Stimulated activated CD4-positive, alpha-beta T cell treated with anti-CD3 and anti-CD28 coated beads, Interleukin-4, amount 100 ng/mL, for 24 hours (primary cell): Measurements from ENCODE around the gene CLEC12A.
"Not testable (repeated sequence)": the region's sequence is repeated elsewhere in the genome, so short reads cannot be mapped to it uniquely, and the experiment has no call there.

Experiments used
- DNase-seq: peaks from one replicate; pipeline ENCODE4 v3.0.0-alpha.2; 2020

CLEC12A gene

GRCh38 chr12:9973949-9974348 is 2.7 kb downstream of the CLEC12A start:
- DNase-seq: no peak

- not testable (repeated sequence) for DNase-seq
Observed at GRCh38 chr12:9974731-9975130, 3.5 kb downstream of the CLEC12A start.

- DNase-seq: no peak
Observed at GRCh38 chr12:9975614-9976013, 4.4 kb downstream of the CLEC12A start.

DNA sequence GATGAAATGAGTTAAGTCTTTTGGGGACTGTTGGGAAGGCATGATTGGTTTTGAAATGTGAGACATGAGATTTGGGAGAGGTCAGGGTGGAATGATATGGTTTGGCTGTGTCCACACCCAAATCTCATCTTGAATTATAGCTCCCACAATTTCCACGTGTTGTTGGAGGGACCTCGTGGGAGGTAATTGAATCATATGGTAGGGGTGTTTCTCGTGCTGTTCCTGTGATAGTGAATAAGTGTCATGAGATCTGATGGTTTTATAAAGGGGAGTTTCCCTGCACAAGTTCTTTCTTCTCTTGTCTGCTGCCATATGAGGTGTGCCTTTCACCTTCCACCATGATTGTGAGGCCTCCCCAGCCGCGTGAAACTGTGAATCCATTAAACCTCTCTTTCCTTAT is 5.4 kb downstream of the CLEC12A start:
- DNase-seq: not testable (repeated sequence)

GRCh38 chr12:9977916-9978315 is 6.7 kb downstream of the CLEC12A start:
- no peak for DNase-seq

DNA sequence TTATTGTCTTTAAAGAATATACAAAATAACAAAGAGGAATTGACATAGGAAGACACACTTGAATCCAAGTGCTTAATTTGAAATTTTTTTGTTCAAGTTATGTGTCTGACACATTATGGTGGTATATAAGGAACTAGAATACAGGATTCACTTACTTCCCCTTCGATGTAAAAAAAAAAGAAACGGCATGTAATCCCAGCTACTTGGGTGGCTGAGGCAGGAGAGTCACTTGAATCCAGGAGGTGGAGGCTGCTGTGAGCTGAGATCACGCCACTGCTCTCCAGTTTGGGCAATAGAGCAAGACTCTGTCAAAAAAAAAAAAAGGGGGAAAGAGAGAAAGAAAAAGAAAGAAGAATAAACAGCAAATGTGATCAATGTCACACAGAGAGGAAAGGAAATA is 8.9 kb downstream of the CLEC12A start:
- no peak for DNase-seq

DNA sequence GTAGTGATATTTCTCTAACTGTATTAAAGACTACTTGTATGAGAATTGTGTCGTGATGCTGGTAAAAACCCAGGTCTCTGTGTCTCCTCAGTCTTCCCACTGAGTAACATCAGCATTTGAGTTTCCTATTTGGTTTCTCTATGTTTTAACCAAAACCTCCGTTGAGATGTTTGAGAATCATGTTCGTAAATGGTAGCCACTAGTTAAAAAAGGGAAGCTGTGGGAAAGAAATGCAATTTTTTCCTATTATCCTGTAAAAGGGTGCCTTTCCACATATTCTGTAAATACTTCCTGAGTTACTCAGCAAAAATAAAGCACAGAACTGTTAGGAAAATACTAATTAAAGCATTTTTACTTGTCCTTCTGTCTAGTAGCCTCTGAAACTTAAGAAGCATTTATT is 20.7 kb downstream of the CLEC12A start:
- DNase-seq: no peak

DNA sequence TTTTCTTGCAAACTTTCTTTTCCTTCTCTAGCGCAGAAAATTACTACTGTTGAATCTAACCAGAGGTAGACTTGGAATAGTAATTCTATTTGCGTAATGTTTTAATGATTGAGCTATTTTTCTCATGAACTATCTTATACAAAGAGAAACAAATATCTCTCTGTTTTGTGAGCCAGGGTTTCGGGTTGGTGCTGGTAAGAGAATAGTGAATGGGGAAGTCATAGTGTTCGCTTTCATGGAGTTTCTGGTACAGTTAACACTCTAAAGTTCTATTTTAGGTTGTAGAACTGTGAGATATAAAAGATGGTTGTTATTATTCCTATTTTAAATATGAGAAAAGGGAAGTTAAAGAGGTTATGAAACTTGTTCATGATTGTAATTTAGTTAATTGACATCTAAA is 21.1 kb downstream of the CLEC12A start:
- no peak for DNase-seq

- DNase-seq: no peak
Observed at GRCh38 chr12:9999016-9999415, 27.8 kb downstream of the CLEC12A start, which contains the start of gene CLEC1B. Gene CLEC1B (minus strand): TSS chr12:9999121. CDS start chr12:9999100, 21 bp downstream.

DNA sequence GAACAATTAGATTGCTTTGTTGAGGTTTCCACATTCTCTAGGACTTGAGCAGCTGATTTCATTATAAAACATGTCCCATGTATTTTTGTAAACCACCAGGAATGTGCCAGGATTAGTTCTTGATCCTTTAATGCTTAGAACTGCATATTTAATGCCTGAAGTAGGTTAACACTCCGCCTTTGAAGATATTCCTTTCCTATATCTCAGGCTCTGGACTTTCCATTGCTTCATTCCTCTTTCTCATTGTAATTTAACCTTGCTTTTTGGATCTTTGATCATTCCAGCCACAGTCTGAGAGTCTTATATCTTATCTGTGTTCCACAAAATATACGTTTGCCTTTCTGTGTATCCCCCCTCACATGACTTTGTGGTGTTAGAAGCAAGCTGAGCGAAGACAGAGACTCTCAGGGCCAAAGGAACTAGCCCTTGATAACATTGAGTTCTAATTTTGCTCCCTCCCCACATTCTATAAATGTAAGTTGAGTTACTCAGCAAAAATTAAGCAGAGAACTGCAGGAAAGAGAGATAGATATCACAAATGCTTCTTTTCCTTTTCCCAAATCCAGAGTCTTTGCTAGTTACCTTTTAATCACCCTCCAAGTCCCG is 30.1 kb downstream of the CLEC12A start:
- no peak for DNase-seq

DNA sequence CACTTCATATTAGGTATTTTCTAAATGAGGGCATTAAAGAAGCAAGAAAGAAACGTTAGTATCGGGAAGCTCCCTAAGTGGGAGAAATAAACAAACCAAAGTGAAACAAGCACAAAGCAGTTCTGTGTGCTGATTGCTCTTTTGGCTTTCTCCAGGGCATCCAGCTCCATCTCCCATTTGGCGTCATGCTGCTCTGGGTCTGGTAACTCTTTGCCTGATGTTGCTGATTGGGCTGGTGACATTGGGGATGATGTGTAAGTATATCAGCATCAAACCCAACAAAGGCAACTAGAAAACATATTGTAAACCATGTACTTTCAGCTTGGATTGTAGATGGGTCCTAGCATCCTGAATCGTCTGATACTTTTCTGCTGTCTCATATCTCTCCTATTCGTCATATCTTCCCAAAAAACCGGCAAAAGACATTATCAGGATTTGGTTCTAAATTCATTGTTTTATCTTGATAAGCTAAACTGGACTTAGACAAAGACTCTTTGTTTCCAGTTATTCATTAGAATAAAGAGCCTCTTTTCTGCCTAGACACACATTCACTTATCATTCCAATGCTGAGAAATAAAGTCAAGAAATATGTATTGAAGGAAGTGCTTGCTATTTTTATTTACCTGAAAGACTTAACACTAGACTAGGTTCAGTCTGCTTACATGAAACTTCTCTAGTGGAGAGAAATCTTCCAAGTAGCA is 41.6 kb downstream of the CLEC12A start:
- DNase-seq: no peak

GRCh38 chr12:10015450-10015849 is 44.2 kb downstream of the CLEC12A start:
- no peak for DNase-seq

DNA sequence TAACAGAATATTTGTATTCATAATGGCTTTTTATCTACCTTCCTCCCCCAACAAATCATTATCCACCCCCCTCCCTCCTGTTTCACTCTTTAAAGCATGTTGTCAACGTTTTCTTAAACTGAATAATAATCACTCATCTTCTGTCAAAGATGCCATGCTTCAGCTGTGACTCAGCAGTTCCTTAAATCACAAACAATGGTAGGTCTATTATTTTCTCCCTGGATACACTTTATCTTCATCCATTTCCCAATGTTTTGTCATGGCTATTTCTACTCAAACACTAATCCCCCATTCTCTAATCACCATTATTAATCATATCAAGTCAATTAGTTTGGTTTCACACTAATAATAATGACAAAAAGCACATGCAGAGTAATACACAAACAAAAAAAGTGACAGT is 45.7 kb downstream of the CLEC12A start:
- no peak for DNase-seq

- DNase-seq: no peak
Observed at GRCh38 chr12:10018386-10018785, 47.2 kb downstream of the CLEC12A start.

- DNase-seq: no peak
Observed at GRCh38 chr12:10021342-10021741, 50.1 kb downstream of the CLEC12A start.

DNA sequence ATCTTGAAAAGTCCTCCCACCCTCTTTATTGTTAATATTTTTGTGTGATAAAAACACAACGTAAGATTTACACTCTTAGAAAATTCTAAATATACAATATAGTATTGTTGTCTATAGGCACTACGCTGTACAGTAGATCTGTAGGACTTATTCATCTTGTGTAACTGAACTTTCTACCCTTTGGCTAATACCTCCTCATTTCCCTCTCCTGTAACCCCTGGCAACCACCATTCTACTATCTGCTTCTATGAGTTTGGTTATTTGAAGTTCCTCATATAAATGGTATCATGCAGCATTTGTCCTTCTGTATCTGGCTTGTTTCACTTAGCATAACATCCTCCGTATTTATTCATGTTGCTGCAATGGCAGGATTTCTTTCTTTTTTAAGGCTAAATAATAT is 54.0 kb downstream of the CLEC12A start:
- DNase-seq: no peak

DNA sequence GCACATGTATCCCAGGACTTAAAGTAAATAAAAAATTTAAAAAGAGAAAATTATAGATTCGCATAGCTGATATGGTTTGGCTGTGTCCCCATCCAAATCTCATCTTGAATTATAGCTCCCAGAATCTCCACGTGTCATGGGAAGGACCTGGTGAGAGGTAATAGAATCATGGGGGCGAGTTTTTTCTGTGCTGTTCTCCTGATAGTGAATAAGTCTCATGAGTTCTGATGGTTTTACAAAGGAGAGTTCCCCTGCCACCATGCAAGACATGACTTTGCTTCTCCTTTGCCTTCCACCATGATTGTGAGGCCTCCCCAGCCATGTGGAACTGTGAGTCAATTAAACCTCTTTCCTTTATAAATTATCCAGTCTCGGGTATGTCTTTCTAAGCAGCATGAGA is 55.5 kb downstream of the CLEC12A start:
- DNase-seq: not testable (repeated sequence)

DNA sequence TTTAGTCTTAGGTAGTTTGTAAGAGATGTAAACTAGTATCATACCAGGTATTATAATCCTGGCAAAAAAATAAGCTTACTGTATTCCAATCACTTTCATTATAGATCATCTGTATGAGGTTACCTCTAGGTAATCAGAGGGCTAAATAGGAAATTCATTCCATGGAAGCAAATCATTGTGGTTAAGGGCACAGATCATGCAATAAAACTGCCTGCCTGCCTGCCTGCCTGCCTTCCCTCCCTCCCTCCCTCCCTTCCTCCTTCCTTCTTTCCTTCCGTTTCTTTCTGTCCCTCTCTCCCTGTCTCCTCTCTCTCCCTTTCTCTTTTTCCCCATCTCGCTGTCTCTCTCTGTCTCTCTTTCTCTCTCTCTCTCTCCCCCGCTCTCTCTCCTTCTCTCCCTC is 56.1 kb downstream of the CLEC12A start:
- no peak for DNase-seq

- no peak for DNase-seq
Observed at GRCh38 chr12:10027721-10028120, 56.5 kb downstream of the CLEC12A start.

DNA sequence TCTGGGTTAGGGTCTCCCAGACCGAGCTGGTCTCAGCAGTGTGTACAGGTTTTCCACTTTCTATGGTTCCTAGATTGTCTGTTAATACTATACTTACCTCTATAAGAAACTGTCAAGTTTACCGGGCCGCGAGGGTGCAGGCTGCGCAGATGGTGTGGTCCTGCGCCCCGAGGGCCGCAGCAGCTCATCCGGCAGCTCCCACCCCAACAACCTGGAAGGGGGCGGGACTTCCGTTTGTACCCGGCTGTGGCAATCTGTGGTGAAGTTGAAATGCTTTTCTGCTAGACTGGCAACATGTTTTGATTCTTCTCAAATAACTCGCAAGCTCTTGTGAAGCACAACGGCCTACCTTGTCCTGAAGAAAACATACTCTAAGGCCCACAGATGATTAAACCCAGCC is 59.2 kb downstream of the CLEC12A start, which contains the start of gene CLEC9A:
Gene CLEC9A (plus strand): TSS at position 237 of the 400 bp plus-strand sequence. CDS start 22,006 bp downstream, outside the sequence.
- no peak for DNase-seq

DNA sequence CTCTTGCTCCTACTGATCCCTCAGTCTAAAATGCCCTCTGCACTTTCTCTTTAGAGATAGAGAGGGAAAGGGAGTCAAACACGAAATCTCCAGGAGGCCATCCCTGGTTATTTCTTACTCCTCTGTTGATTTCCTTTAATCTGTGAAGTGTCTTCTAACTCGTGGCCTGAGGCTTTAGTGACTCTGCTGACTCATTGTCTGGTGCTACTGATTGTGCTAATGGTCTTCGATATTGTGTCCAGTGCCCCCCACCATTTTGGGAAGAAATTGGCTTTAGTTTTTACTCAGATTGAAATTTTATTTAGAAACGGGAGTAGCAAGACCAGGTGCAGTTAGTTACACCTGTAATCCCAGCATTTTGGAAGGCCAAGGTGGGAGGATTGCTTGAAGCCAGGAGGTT is 60.1 kb downstream of the CLEC12A start:
- no peak for DNase-seq

GRCh38 chr12:10031771-10032175 is 60.6 kb downstream of the CLEC12A start:
- no peak for DNase-seq

DNA sequence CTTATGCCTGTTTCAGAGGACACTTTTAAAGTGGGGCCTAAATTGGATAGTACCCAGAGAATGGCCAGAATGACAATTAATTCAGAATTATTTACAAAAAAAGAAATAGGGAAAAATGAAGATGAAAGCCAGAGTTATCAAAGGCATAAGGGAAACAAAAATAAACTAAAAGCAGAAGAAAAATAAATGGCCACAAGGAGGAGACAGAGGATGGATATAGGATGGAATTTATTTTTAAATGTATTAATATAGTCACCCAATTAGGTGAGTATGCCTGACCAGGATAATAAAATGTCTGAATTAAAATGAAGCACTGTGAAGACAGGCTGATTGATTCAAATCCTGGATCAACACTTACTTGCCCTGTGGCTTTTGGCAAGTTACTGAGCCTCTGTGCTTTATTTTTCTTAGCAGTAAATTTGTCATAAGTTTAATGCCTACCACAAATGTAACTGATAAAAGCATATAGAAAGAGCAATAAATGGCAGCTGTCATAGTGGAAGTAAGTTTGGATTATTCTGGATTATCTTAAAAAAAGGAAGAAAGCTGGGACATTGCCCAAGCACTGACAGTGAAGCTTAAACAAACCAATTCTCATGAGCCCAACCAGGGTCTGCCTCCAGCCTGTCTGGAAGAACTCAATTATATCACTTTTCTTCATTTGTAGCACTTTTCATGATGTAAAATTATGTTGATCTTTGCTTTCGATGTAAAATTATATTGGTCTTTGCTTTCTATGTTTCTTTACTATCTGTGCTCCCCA is 62.8 kb downstream of the CLEC12A start:
- DNase-seq: no peak
